Kidney (tissue), 14 donors: Measurements from ENCODE around the gene EDA. TPM values are rescaled to one million over a fixed set of nuclear protein-coding genes. Genes with fewer than 3 reads are reported as not detected.
A peak's percentile ranks its signal among the peaks of the same experiment; 100 is the strongest.

Experiments used
- DNase-seq, 5 donors: peaks; one replicate each; pipeline ENCODE4 v3.0.0-alpha.2; 2013 to 2020
- FAIRE-seq: peaks from 2 replicates; lab custom pipeline; 2012; peaks lifted over from hg19 to GRCh38; lab: Jason Lieb, UNC
- H3K27ac ChIP-seq, 2 donors: one replicate each; pipeline ENCODE4 v1.7.0; 2013; ENCODE audit warnings: low read depth in 2 of 2, low read length in 2 of 2, inconsistent platforms in 1 of 2
- H3K27me3 ChIP-seq: one replicate; pipeline ENCODE4 v1.7.1; 2013; ENCODE audit warnings: low read length, inconsistent platforms; ENCODE audit not compliant: control insufficient read depth, insufficient read depth
- H3K36me3 ChIP-seq, 3 donors: one replicate each; pipeline versions ENCODE4 v1.7.0 to v1.7.1; 2013; ENCODE audit warnings: low read length in 3 of 3, control low read depth in 1 of 3, inconsistent platforms in 1 of 3; ENCODE audit not compliant: insufficient read depth in 3 of 3, control insufficient read depth in 2 of 3
- H3K4me1 ChIP-seq, 3 donors: one replicate each; pipeline versions ENCODE4 v1.7.0 to v1.7.1; 2013; ENCODE audit warnings: low read length in 3 of 3, inconsistent platforms in 1 of 3, low read depth in 1 of 3; ENCODE audit not compliant: control insufficient read depth in 2 of 3, insufficient read depth in 2 of 3
- H3K4me3 ChIP-seq, 3 donors: one replicate each; pipeline versions ENCODE4 v1.7.0 to v1.8.1; 2013; ENCODE audit warnings: low read length in 3 of 3, control low read depth in 1 of 3, inconsistent platforms in 1 of 3
- H3K9ac ChIP-seq, 3 donors: one replicate each; pipeline versions ENCODE4 v1.7.0 to v1.7.1; 2013; ENCODE audit warnings: low read length in 3 of 3, control low read depth in 1 of 3, inconsistent platforms in 1 of 3
- H3K9me3 ChIP-seq, 3 donors: one replicate each; pipeline versions ENCODE4 v1.7.0 to v1.7.1; 2013; ENCODE audit warnings: low read length in 3 of 3, control low read depth in 1 of 3, inconsistent platforms in 1 of 3; ENCODE audit not compliant: control insufficient read depth in 2 of 3, insufficient read depth in 1 of 3
- intact Hi-C: fragments of 100-400 bp; cut with DNase I; formaldehyde crosslinking; loops from one replicate; pipeline ENCODE4 v1.11.1; 2022
- polyA plus RNA-seq: library from polyadenylated mRNA; stranded (reverse); fragments of 350-450 nt; fragmentation: Illumina TruSeq; extraction: RNeasy Lipid Tissue Mini Kit (QIAGEN cat#74804); gene quantifications from one replicate; pipeline ENCODE4 v1.2.3, GENCODE V29; 2014; ENCODE audit warnings: low read depth, low replicate concordance; ENCODE audit not compliant: insufficient read depth
- total RNA-seq: library from RNA; stranded (reverse); fragmentation: NEBNext Ultra II Directional; extraction: Animal tissue kit (Norgen Biotek cat#: 25700); gene quantifications from one replicate; pipeline ENCODE4 v1.2.1, GENCODE V29; 2021
- TF ChIP-seq, protein P1 (sequence below): IDR thresholded peaks from 3 replicates; pipeline ENCODE4 v1.5.1; 2012; ENCODE audit warnings: mild to moderate bottlenecking, moderate library complexity, borderline replicate concordance; ENCODE audit not compliant: insufficient read depth; ENCODE audit errors: extremely low read depth
- donor health status: control.
- donor health status: control.
- donor health status: control.
- donor health status: control.
- donor health status: control.
- donor health status: DM: yes; HTN: yes; CAD: no.
- donor health status: Normal renal cell carcinoma (clear cell type).

The EDA gene
- total and polyA plus RNA-seq, 2 donors from 2014 or later, result 2.9 to 4.2 TPM

DNA sequence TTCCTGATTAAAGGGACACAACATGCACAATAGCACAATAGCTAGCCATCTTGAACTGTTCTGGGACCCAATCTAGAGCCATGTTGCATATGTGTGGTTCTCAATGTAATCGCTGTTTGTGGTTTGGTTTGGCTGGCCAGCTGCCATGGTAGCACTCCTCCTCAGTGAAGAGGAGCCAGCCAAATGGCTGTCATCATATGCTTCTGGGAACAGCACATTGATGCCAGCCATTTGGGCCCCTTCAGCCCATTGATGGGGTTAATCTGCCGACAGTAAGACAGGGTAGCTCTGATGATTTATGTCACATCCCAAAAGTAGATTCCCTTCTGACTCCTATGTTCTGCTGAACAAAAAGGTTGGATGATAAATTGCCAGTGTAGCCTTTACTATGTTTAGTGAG is 385.4 kb downstream of the EDA start:
- FAIRE-seq, result no peak
- Histone ChIP-seq H3K27ac (no peak overlapping the region), H3K9ac (no peak overlapping the region), H3K4me3 (no peak overlapping the region), H3K27me3 (no peaks in the 10 kb centered on the region), H3K36me3 (no peaks in the 10 kb centered on the region), H3K4me1 (no peaks in the 10 kb centered on the region), H3K9me3 (no peaks in the 10 kb centered on the region)
- intact Hi-C loops, result no loop called here
- TF ChIP-seq, protein P1, sequence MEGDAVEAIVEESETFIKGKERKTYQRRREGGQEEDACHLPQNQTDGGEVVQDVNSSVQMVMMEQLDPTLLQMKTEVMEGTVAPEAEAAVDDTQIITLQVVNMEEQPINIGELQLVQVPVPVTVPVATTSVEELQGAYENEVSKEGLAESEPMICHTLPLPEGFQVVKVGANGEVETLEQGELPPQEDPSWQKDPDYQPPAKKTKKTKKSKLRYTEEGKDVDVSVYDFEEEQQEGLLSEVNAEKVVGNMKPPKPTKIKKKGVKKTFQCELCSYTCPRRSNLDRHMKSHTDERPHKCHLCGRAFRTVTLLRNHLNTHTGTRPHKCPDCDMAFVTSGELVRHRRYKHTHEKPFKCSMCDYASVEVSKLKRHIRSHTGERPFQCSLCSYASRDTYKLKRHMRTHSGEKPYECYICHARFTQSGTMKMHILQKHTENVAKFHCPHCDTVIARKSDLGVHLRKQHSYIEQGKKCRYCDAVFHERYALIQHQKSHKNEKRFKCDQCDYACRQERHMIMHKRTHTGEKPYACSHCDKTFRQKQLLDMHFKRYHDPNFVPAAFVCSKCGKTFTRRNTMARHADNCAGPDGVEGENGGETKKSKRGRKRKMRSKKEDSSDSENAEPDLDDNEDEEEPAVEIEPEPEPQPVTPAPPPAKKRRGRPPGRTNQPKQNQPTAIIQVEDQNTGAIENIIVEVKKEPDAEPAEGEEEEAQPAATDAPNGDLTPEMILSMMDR, result no peak
- DNase-seq, result no peak

DNA sequence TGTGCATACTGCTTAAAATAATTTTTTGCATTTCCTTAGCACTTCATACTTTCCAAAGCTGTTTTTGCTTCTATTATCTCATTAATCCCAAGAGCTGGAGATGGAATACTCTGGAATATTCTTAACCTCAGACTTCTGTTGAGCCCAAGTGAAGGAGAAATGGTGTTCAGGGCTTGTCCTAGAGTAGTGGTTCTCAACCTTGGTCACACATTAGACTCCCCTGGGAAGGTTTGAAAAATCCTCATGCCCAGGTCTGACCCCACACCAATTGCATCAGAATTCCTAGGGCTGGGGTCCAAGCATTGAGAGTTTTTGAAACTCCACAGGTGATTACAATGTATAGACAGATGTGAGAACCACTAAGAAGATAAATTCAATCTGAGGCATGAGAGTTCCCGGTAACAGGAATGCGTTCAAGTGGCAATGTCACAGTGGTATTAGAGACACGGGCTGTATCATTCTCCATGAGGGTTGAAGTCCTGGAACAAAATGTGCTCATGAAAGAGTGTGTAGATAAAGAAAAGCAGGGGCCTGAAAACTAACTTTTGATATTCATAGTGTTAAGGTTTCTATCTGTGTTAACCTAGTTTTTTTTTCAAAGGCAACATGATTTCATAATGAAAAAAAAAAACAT is 385.9 kb downstream of the EDA start:
- Histone ChIP-seq H3K9me3 (no peaks in the 10 kb centered on the region), H3K27ac (no peak overlapping the region), H3K4me3 (no peak overlapping the region), H3K27me3 (no peaks in the 10 kb centered on the region), H3K36me3 (no peaks in the 10 kb centered on the region), H3K4me1 (no peaks in the 10 kb centered on the region), H3K9ac (no peak overlapping the region)
- intact Hi-C loops, result no loop called here
- TF ChIP-seq, protein P1, result no peak
- FAIRE-seq (no peak), DNase-seq (no peak)

DNA sequence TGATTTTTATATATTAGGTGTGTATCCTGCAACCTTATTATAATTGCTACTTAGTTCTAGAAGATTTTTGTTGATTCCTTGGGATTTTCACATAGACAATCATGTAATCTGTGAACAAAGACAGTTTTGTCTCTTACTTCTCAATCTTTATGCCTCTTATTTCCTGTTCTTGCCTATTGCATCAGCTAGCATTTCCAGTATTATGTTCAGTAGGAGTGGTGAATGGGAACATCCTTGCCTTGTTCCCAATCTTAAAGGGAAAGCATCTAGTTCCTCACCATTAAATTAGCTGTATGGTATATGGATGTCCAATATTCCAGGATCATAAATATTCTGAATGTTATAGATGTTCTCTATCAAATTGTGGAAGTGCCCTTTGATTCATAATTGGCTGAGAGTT is 392.0 kb downstream of the EDA start:
- intact Hi-C loops, result no loop called here
- H3K9me3 ChIP-seq, result no peaks in the 10 kb centered on the region
- H3K27ac ChIP-seq, result no peak overlapping the region
- H3K9ac ChIP-seq, result no peak overlapping the region
- H3K36me3 ChIP-seq, result no peaks in the 10 kb centered on the region
- no peaks in the 10 kb centered on the region for H3K27me3 ChIP-seq
- no peak for DNase-seq
- FAIRE-seq, result no peak
- TF ChIP-seq, protein P1, result no peak
- no peaks in the 10 kb centered on the region for H3K4me1 ChIP-seq
- no peak overlapping the region for H3K4me3 ChIP-seq

DNA sequence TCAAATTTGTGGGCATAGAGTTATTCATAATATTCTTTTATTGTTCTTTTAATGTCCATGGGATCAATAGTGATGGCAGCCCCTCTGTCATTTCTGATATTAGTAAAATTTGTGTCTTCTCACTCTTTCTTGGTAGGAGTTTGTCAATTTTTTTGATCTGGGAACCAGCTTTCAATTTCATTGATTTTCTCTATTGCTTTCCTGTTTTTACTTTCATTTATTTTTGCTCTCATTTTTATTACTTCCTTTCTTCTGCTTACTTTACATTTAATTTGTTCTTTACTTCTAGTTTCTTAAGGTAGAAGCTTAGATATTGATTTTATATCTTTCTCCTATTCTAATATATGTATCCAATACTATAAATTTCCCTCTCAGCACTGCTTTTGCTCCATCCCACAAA is 393.1 kb downstream of the EDA start:
- no peak overlapping the region for H3K27ac ChIP-seq
- DNase-seq (no peak), FAIRE-seq (peak; percentile 70)
- no peaks in the 10 kb centered on the region for H3K27me3 ChIP-seq
- no peak overlapping the region for H3K4me3 ChIP-seq
- no peaks in the 10 kb centered on the region for H3K4me1 ChIP-seq
- H3K9me3 ChIP-seq, result no peaks in the 10 kb centered on the region
- no peaks in the 10 kb centered on the region for H3K36me3 ChIP-seq
- TF ChIP-seq, protein P1, result no peak
- no peak overlapping the region for H3K9ac ChIP-seq
- intact Hi-C loops, result no loop called here
